ENCODE results near the gene ADK.

DNA sequence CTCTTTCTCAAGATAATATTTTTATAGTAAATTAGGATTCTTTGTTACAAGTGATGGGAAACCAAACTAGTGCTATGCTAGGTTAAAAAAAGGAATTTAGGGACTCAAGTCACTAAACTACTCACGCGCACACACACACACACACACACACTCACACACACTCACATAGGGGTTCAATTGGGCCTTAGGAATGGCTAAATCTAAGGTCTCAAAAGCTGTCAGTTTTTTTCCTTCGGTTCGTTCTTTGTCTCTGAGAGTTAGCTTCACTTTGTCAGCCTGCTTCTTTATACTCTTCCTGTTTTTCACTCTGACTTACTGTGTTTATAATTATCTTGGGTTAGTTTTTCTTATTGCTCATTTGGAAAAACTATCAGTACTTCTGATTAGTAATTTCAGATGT, 138.9 kb downstream of the ADK start:
- TF ChIP-seq, protein P1, sequence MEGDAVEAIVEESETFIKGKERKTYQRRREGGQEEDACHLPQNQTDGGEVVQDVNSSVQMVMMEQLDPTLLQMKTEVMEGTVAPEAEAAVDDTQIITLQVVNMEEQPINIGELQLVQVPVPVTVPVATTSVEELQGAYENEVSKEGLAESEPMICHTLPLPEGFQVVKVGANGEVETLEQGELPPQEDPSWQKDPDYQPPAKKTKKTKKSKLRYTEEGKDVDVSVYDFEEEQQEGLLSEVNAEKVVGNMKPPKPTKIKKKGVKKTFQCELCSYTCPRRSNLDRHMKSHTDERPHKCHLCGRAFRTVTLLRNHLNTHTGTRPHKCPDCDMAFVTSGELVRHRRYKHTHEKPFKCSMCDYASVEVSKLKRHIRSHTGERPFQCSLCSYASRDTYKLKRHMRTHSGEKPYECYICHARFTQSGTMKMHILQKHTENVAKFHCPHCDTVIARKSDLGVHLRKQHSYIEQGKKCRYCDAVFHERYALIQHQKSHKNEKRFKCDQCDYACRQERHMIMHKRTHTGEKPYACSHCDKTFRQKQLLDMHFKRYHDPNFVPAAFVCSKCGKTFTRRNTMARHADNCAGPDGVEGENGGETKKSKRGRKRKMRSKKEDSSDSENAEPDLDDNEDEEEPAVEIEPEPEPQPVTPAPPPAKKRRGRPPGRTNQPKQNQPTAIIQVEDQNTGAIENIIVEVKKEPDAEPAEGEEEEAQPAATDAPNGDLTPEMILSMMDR (IDR thresholded peaks at IDR 0.05; ENCODE audit: insufficient read depth, low read length): no peak
- TF ChIP-seq, protein P2, sequence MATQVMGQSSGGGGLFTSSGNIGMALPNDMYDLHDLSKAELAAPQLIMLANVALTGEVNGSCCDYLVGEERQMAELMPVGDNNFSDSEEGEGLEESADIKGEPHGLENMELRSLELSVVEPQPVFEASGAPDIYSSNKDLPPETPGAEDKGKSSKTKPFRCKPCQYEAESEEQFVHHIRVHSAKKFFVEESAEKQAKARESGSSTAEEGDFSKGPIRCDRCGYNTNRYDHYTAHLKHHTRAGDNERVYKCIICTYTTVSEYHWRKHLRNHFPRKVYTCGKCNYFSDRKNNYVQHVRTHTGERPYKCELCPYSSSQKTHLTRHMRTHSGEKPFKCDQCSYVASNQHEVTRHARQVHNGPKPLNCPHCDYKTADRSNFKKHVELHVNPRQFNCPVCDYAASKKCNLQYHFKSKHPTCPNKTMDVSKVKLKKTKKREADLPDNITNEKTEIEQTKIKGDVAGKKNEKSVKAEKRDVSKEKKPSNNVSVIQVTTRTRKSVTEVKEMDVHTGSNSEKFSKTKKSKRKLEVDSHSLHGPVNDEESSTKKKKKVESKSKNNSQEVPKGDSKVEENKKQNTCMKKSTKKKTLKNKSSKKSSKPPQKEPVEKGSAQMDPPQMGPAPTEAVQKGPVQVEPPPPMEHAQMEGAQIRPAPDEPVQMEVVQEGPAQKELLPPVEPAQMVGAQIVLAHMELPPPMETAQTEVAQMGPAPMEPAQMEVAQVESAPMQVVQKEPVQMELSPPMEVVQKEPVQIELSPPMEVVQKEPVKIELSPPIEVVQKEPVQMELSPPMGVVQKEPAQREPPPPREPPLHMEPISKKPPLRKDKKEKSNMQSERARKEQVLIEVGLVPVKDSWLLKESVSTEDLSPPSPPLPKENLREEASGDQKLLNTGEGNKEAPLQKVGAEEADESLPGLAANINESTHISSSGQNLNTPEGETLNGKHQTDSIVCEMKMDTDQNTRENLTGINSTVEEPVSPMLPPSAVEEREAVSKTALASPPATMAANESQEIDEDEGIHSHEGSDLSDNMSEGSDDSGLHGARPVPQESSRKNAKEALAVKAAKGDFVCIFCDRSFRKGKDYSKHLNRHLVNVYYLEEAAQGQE (IDR thresholded peaks at IDR 0.05; ENCODE audit: insufficient replicate concordance, low read depth): no peak
- TF ChIP-seq POLR2AphosphoS5 (IDR thresholded peaks at IDR 0.05; ENCODE audit: low read depth): no peak
- no peak for TF ChIP-seq GABPA (IDR thresholded peaks at IDR 0.05; ENCODE audit: low read depth)

Data from HL-60 (cell line).